ENCODE measurements around the gene PTPMT1.

The PTPMT1 gene

DNA sequence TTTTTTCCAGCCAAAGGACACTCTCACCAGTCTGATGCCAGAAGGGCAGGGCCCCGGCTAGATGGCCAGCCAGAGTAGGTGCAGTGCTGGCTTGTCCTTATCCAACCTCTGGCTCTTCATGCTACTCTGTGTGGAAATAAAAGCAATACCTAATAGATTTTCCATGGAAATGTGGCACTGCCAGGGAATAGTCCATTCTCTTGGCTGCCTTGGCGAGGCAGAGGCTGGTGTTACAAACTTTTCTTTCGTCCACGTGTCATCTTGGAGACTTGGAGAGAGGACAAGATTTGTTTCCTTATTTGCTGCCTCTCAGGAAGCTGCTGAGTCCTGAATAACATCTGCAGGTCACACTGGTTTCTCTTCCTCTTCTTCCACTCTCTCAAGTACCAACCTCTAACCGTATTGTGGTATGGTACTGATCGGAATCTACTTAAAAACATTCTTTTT, 46.0 kb downstream of the PTPMT1 start:
- Histone ChIP-seq H3K4me3 (ENCODE audit: control insufficient read depth in 1 of 7, extremely low read depth in 1 of 7, insufficient read depth in 4 of 7, low read depth in 2 of 7, low read length in 6 of 7) (peak overlapping the region in 2 of 7 experiments; percentile 22 to 37), H3K36me3 (ENCODE audit: control insufficient read depth in 4 of 4, insufficient read depth in 4 of 4, low read length in 3 of 4) (peaks cover 0 to 13% (median 3%) of the 10 kb centered on the region in 4 experiments), H3K9me3 (ENCODE audit: control extremely low read depth in 1 of 5, control insufficient read depth in 4 of 5, insufficient read depth in 2 of 5, low read depth in 1 of 5, low read length in 4 of 5) (no peaks in the 10 kb centered on the region), H3K27me3 (replicated peaks in 2 of 5; ENCODE audit: control insufficient read depth in 4 of 5, insufficient read depth in 5 of 5, low read length in 4 of 5) (no peaks in the 10 kb centered on the region), H3K27ac (ENCODE audit: insufficient read depth in 1 of 2, low read depth in 1 of 2, low read length in 2 of 2, poor library complexity in 1 of 2, severe bottlenecking in 2 of 2) (no peak overlapping the region), H3K4me1 (ENCODE audit: control extremely low read depth in 1 of 4, control insufficient read depth in 4 of 4, insufficient read depth in 4 of 4, low read length in 3 of 4) (peaks cover 5 to 38% (median 25%) of the 10 kb centered on the region in 4 experiments)
- ChIA-PET POLR2A (interaction anchor here (1.0 kb wide), 1 partner anchor 31 kb away, joined by 3 read pairs; no protein-coding TSS in a partner anchor), CTCF (interaction anchor here (1.0 to 1.7 kb wide), 6 partner anchors 16 to 147 kb away, joined by 3 to 5 read pairs (median 4); partner anchors contain the start of gene FAM180B)
- WGBS (ENCODE audit: insufficient coverage), result 20% methylated on average over 5 of the region's 6 CpGs
- peak; percentile 39 to 85 (median 78) for DNase-seq

DNA sequence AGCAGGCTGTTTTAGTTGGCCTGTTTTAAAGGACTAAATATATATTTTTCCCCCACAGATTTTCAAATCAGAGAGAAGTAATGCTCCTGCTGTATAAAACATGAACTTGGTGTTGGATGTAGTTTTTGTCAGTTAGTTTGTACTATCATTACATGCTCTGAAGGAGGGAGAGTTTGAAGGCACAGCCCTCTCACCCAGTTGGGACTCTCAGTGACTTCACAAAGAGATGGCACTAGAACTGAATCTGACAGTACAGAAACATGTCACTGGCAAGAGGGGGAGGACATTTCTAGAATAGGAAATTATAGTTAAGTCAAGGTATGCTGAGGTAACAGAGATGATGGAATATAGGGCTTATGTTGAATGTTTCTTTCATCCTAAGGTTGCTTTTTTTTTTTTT, 49.9 kb downstream of the PTPMT1 start:
- peaks cover 0 to 19% (median 7%) of the 10 kb centered on the region in 4 experiments for H3K36me3 ChIP-seq (ENCODE audit: control insufficient read depth in 4 of 4, insufficient read depth in 4 of 4, low read length in 3 of 4)
- POLR2A ChIA-PET, result no interaction called here
- H3K4me3 ChIP-seq (ENCODE audit: control insufficient read depth in 1 of 7, extremely low read depth in 1 of 7, insufficient read depth in 4 of 7, low read depth in 2 of 7, low read length in 6 of 7), result no peak overlapping the region
- peaks cover 5 to 54% (median 40%) of the 10 kb centered on the region in 4 experiments for H3K4me1 ChIP-seq (ENCODE audit: control extremely low read depth in 1 of 4, control insufficient read depth in 4 of 4, insufficient read depth in 4 of 4, low read length in 3 of 4)
- CTCF ChIA-PET, result interaction anchor here (1.1 to 5.9 kb wide), 7 partner anchors 9 to 127 kb away, joined by 3 to 27 read pairs (median 5); partner anchors contain the start of genes CELF1 and KBTBD4
- no peaks in the 10 kb centered on the region for H3K9me3 ChIP-seq (ENCODE audit: control extremely low read depth in 1 of 5, control insufficient read depth in 4 of 5, insufficient read depth in 2 of 5, low read depth in 1 of 5, low read length in 4 of 5)
- no peak overlapping the region for H3K27ac ChIP-seq (ENCODE audit: insufficient read depth in 1 of 2, low read depth in 1 of 2, low read length in 2 of 2, poor library complexity in 1 of 2, severe bottlenecking in 2 of 2)
- DNase-seq, result no peak
- no peaks in the 10 kb centered on the region for H3K27me3 ChIP-seq (replicated peaks in 2 of 5; ENCODE audit: control insufficient read depth in 4 of 5, insufficient read depth in 5 of 5, low read length in 4 of 5)

DNA sequence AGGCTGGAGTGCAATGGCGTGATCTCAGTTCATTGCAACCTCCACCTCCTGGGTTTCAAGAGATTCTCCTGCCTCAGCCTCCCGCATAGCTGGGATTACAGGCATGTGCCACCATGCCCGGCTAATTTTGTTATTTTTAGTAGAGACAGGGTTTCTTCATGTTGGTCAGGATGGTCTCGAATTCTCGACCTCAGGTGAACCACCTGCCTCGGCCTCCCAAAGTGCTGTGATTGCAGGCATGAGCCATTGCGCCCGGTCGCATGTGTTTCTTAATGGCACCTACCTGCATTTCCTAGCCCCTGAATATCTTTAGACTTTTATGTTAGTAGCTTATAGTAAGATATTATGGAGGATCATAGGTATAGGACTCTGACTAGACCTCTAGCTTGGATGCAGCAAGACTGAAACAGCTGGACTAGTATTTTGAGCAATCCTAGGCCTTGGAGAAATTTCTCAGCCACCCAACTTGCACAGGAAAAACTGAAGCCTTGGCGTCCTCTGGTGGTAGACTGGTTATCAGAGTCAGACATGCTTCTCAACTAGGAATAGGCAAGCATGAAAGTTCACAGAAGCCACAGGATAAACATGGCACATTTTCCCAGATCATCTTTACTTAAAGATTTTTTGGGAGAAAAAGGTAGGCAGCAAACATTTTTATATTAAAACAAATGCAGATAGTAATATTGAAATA, 51.5 kb downstream of the PTPMT1 start:
- 73% methylated on average over 4 of the region's 10 CpGs for WGBS (ENCODE audit: insufficient coverage)
- peak; percentile 74 to 87 (median 81) for DNase-seq
- Histone ChIP-seq H3K9me3 (ENCODE audit: control extremely low read depth in 1 of 5, control insufficient read depth in 4 of 5, insufficient read depth in 2 of 5, low read depth in 1 of 5, low read length in 4 of 5) (no peaks in the 10 kb centered on the region), H3K36me3 (ENCODE audit: control insufficient read depth in 4 of 4, insufficient read depth in 4 of 4, low read length in 3 of 4) (peaks cover 0 to 27% (median 16%) of the 10 kb centered on the region in 4 experiments), H3K4me1 (ENCODE audit: control extremely low read depth in 1 of 4, control insufficient read depth in 4 of 4, insufficient read depth in 4 of 4, low read length in 3 of 4) (peaks cover under 1 to 40% (median 27%) of the 10 kb centered on the region in 4 experiments), H3K27me3 (replicated peaks in 2 of 5; ENCODE audit: control insufficient read depth in 4 of 5, insufficient read depth in 5 of 5, low read length in 4 of 5) (no peaks in the 10 kb centered on the region), H3K27ac (ENCODE audit: insufficient read depth in 1 of 2, low read depth in 1 of 2, low read length in 2 of 2, poor library complexity in 1 of 2, severe bottlenecking in 2 of 2) (peak overlapping the region; percentile 20 to 69), H3K4me3 (ENCODE audit: control insufficient read depth in 1 of 7, extremely low read depth in 1 of 7, insufficient read depth in 4 of 7, low read depth in 2 of 7, low read length in 6 of 7) (peak overlapping the region in 1 of 7 experiments; percentile 4)
- ChIA-PET CTCF (interaction anchor here (0.6 to 5.9 kb wide), 34 partner anchors 10 to 309 kb away, joined by 3 to 27 read pairs (median 4); partner anchors contain the start of genes C1QTNF4, CELF1, FAM180B and KBTBD4), POLR2A (interaction anchor here (0.6 to 0.9 kb wide), 3 partner anchors 40 to 199 kb away, joined by 3 read pairs; no protein-coding TSS in a partner anchor)

DNA sequence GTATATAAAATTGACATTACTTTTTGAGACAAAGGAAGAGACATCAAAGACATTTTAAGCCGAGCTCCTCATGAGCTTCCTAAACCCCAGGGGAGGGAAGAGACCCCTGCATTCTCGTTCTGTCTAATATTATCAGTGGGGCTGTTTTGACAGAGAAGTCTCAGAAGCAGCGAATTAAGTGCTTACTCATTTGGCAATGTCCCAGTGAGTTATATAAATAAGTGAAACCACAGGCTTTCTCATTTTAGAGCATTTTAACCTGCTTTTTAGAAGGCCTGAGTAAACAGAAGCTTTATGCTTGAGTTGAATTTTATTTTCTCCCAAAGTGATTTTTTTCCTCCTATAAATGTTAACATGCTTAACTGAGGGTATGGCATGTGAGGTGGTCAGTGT, 52.0 kb downstream of the PTPMT1 start:
- Histone ChIP-seq H3K4me1 (ENCODE audit: control extremely low read depth in 1 of 4, control insufficient read depth in 4 of 4, insufficient read depth in 4 of 4, low read length in 3 of 4) (peaks cover 0 to 35% (median 23%) of the 10 kb centered on the region in 4 experiments), H3K4me3 (ENCODE audit: control insufficient read depth in 1 of 7, extremely low read depth in 1 of 7, insufficient read depth in 4 of 7, low read depth in 2 of 7, low read length in 6 of 7) (peak overlapping the region in 3 of 7 experiments; percentile 4 to 50 (median 11)), H3K36me3 (ENCODE audit: control insufficient read depth in 4 of 4, insufficient read depth in 4 of 4, low read length in 3 of 4) (peaks cover 0 to 32% (median 20%) of the 10 kb centered on the region in 4 experiments), H3K27ac (ENCODE audit: insufficient read depth in 1 of 2, low read depth in 1 of 2, low read length in 2 of 2, poor library complexity in 1 of 2, severe bottlenecking in 2 of 2) (peak overlapping the region; percentile 20 to 69), H3K9me3 (ENCODE audit: control extremely low read depth in 1 of 5, control insufficient read depth in 4 of 5, insufficient read depth in 2 of 5, low read depth in 1 of 5, low read length in 4 of 5) (no peaks in the 10 kb centered on the region), H3K27me3 (replicated peaks in 2 of 5; ENCODE audit: control insufficient read depth in 4 of 5, insufficient read depth in 5 of 5, low read length in 4 of 5) (no peaks in the 10 kb centered on the region)
- peak in 2 of 3 donors; percentile 58 to 68 for DNase-seq
- WGBS (ENCODE audit: insufficient coverage), result no CpG with 5 or more reads among the region's 3 CpGs
- ChIA-PET POLR2A (interaction anchor here (0.9 kb wide), 1 partner anchor 40 kb away, joined by 3 read pairs; no protein-coding TSS in a partner anchor), CTCF (interaction anchor here (0.8 to 5.9 kb wide), 23 partner anchors 9 to 309 kb away, joined by 3 to 27 read pairs (median 5); partner anchors contain the start of genes C1QTNF4 and CELF1)

DNA sequence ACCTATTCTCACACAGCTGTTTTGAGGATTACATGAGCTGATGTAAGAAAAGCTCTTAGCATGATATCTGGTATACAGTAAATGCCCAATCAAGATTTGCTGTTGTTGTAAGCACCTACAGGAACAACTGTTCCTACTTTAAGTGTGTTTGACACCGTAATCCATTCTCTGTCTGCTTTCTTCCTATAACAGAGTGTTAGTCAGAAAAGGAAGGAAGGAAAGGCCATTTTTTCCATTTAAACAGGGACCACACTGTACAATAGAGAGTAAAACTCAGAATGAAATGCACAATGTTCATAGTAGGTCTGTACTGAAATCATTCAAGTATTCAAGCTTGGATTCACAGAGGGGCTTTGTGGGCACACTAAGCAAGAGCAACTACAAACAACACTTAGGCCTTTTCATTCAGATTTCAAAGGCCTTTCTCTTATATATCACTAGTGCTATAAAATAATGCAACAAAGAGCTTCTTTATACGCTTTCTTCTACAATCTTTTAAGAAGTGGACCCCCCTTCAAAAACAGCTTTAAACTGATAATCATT, 55.5 kb downstream of the PTPMT1 start:
- Histone ChIP-seq H3K9me3 (ENCODE audit: control extremely low read depth in 1 of 5, control insufficient read depth in 4 of 5, insufficient read depth in 2 of 5, low read depth in 1 of 5, low read length in 4 of 5) (no peaks in the 10 kb centered on the region), H3K4me3 (ENCODE audit: control insufficient read depth in 1 of 7, extremely low read depth in 1 of 7, insufficient read depth in 4 of 7, low read depth in 2 of 7, low read length in 6 of 7) (no peak overlapping the region), H3K27ac (ENCODE audit: insufficient read depth in 1 of 2, low read depth in 1 of 2, low read length in 2 of 2, poor library complexity in 1 of 2, severe bottlenecking in 2 of 2) (no peak overlapping the region), H3K36me3 (ENCODE audit: control insufficient read depth in 4 of 4, insufficient read depth in 4 of 4, low read length in 3 of 4) (peaks cover 4 to 58% (median 37%) of the 10 kb centered on the region in 4 experiments), H3K27me3 (replicated peaks in 2 of 5; ENCODE audit: control insufficient read depth in 4 of 5, insufficient read depth in 5 of 5, low read length in 4 of 5) (no peaks in the 10 kb centered on the region), H3K4me1 (ENCODE audit: control extremely low read depth in 1 of 4, control insufficient read depth in 4 of 4, insufficient read depth in 4 of 4, low read length in 3 of 4) (peaks cover 0 to 24% (median 19%) of the 10 kb centered on the region in 4 experiments)
- DNase-seq, result no peak
- CTCF ChIA-PET, result interaction anchor here (1.1 to 1.5 kb wide), 3 partner anchors 17 to 69 kb away, joined by 3 to 5 read pairs (median 4); no protein-coding TSS in a partner anchor
- POLR2A ChIA-PET, result no interaction called here
- no CpG with 5 or more reads among the region's 2 CpGs for WGBS (ENCODE audit: insufficient coverage)

Measured in common myeloid progenitor, CD34-positive (primary cell).